Activated T-helper 1 cell treated with anti-CD3 and anti-CD28 coated beads, Interleukin-2, amount 50 U/mL, for 16 hours (primary cell): ENCODE measurements around the gene TMEM182.

Experiments
- DNase-seq, 2 donors: peaks; one replicate each; pipeline ENCODE4 v3.0.0-alpha.2; 2020; ENCODE audit warnings: low read depth in 1 of 2, low spot score in 1 of 2

TMEM182 gene

DNA sequence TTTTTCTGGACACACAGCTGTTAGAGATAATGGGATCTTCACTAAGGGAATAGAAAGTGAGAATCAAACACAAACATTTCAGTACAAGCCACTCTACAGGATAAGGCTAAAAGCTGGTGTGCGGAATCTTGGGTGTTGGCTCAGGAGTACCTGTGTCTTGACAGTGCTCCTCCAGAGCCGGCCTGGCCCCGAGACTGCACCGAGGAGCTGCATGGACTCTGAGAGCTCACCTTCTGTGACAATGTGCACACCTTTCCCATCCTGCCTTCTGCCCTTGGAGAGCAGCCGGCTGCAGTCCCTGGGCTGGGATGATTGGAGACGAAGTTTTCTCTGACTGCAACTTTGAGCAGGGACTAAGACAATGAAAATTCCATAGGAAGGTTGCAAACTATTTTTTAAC, 89.1 kb downstream of the TMEM182 start:
- no peak for DNase-seq

DNA sequence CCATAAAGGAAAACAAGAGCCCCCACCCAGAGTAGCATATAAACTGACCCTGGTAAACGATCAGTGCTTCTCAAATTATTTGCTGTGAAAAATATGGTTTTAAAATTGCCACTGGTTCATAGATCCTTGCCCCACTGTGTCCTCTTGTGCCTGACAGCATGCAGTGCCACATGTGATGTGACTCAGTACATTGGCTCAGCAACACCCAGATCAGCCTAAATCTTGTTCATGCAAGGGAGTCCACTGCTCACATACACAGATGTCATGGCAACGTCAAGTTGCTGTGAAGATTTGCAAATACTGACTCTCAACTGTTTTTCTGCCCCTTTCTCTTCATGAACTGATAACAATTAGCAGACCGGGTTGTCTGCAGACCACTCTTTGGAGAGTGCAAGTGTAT, 91.0 kb downstream of the TMEM182 start:
- DNase-seq, result no peak
